LNCaP clone FGC (cell line): ENCODE measurements around the gene SPART.
"Not testable (repeated sequence)": the region's sequence is repeated elsewhere in the genome, so short reads cannot be mapped to it uniquely, and the experiment has no call there.

Experiments used
- DNase-seq: peaks from one replicate; pipeline ENCODE4 v3.0.0-alpha.2; 2011; ENCODE audit warnings: low read depth
- H3K4me3 ChIP-seq: 2 replicates; pipeline ENCODE4 v1.5.1; 2011; ENCODE audit warnings: mild to moderate bottlenecking, low read depth, low read length, control low read depth
- CTCF ChIP-seq: IDR thresholded peaks from 2 replicates; pipeline ENCODE4 v1.5.1; 2012; ENCODE audit warnings: mild to moderate bottlenecking; ENCODE audit not compliant: control insufficient read depth, insufficient read depth; ENCODE audit errors: extremely low read depth

The SPART gene

GRCh38 chr13:36313047-36313969 is 32.9 kb downstream of the SPART start:
- no peak overlapping the region for H3K4me3 ChIP-seq
- DNase-seq = no peak
- no peak for TF ChIP-seq CTCF

DNA sequence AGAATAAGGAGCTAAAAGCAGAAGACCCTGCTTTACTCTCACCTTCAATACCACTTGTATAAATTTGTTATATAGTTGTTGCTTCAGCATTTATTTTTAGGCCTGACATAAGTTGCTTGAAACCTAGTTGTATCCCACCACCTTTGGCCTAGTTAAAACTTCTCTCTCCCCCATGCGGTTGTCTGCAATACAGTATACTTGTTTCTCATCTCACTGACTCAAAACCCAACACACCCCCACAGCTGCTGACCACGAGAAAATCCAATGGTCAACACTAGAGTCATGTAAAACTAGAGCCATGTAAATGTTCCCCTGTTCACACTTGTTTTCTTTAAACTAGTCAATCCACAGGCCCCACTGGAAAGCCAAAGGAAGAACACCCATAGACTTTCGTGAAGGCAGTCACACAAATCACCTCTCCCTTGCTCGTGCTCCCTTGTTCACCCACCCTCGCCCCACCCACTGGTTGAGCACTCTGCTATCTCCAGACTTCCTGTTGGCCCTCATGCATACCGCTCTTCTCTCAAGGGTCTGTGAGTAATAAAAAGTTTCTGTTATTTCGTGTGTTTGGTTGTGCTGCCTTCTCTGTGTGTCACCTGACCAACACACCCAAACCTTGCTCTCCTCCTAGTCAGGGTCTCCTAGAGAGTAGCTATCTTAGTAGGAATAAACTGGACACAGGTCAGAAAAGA is 35.6 kb downstream of the SPART start:
- TF ChIP-seq CTCF = no peak
- no peak overlapping the region for H3K4me3 ChIP-seq
- DNase-seq = no peak

- H3K4me3 ChIP-seq = no peak overlapping the region
- TF ChIP-seq CTCF = no peak
- DNase-seq = peak; percentile 98
Measured at GRCh38 chr13:36302289-36302688, 43.9 kb downstream of the SPART start.

DNA sequence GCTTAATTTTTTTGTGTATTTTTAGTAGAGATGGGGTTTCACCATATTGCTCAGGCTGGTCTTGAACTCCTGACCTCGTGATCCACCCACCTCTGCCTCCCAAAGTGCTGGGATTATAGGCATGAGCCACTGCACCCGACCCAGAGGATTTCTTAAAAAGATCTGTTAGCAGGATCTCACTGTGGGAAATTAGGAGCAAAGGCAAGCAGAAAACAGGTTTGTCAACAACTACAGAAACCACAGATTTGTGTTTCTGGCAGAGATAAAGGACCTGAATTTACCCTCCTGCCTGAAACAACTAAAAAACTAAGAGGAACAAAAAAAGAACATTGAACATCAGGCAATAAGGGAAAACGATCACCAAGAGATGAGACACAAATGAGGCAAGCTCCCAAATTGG is 46.7 kb downstream of the SPART start:
- DNase-seq, H3K4me3 ChIP-seq: not testable (repeated sequence)

DNA sequence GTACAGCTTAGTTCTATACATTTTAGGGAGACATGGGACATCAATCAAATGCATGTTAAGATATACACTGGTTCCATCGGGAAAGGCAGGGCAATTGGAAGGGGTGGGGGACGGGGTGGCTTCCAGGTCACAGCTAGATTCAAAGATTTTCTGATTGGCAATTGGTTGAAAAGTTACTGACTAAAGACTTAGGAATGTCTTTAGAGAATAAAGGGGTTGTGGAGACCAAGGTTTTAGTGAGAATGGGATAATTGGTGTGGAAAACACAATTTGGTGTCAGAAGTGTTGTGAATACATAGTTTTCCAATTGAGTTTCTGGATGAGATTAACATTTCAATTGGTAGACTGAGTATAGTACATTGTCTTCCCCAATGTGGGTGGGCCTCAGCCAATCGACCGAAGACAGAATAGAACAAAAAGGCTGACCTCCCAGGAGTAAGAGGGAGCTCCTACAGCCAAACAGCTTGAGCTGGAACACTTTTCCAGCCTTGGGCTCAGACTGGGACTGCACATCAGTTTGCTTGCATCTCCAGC is 47.6 kb downstream of the SPART start:
- TF ChIP-seq CTCF = no peak
- no peak overlapping the region for H3K4me3 ChIP-seq
- no peak for DNase-seq

- no peak for TF ChIP-seq CTCF
- DNase-seq = no peak
- H3K4me3 ChIP-seq = no peak within 1 kb of the TSS
Measured at GRCh38 chr13:36297366-36298338, 48.5 kb downstream of the SPART start, which contains the start of gene CCDC169. CCDC169 (minus strand) TSS chr13:36297814; CDS start chr13:36297719, 95 bp downstream.

DNA sequence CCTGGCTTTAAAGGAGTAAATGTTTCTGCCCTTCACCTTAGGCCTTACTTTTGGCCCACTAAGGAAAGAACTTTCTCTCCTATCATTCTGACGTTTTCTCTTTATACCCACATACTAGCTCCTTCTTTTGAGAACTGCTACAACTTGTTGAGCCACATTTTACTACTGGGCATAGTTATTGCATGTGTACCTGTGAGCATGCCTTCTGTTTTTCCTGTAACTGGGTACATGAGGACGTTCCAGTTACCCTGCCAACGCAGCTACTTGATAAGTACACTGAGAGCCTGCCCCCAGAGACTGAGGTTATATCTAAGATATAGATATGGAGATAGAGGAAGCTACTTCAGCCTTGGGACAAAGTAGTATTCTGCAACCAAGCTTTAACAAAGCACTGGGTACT is 52.1 kb downstream of the SPART start:
- TF ChIP-seq CTCF = no peak
- H3K4me3 ChIP-seq = no peak overlapping the region
- no peak for DNase-seq
